Right lobe of liver (tissue), 4 donors: ENCODE measurements around the gene ZRANB1.

ENCODE experiments used
- POLR2A ChIP-seq: fragments of 450-650 bp; IDR thresholded peaks from one replicate; pipeline ENCODE4 v1.6.1; 2017; ENCODE audit warnings: antibody characterized with exemption, mild to moderate bottlenecking
- TF ChIP-seq, protein P1 (sequence below), 4 donors: fragments of 200-600 bp in 3 of 4; fragments of 450-650 bp in 1 of 4; IDR thresholded peaks; one replicate each; pipeline versions ENCODE4 v1.5.1 to v1.8.0; 2016 to 2022; ENCODE audit warnings: antibody characterized with exemption in 4 of 4, mild to moderate bottlenecking in 2 of 4
- donor health status: DM: no; HTN: no; CAD: no.
- donor health status: DM: no; HTN: no; CAD: no.
- donor health status: DM: no; HTN: yes; CAD: no.

DNA sequence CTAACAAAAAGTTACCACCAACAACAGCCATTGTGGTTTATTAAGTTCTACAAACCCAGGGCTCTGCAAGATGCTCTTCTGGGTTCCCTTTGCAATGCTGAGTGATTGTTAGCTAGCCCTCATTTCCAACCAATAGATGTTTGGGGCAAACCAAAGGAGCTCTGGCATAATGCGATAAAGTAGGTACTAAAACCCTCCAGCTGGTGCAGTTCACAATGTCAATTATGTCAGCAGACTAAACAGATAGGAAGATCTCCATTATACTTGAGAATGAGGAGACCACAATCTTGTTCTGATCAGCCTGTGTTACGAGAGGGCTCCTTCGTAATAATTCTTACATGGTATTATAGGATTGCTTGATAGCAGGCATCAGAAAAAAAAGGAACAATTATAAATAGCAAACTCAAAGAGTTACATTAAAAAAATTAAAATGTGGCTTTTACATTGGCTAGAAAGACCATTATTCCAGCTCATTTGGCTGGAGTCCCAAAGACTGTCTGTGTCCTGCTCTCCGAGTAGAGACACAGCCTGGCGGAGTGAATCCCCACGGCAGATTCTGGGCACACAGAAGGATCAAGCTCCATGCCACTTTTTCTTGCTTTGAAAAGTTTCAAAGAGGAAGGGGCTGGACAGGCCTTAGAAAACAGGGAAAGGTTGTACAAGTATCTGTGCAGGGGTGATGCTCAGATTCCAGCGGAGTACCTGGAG is 93.8 kb downstream of the ZRANB1 start:
- TF ChIP-seq, protein P1, sequence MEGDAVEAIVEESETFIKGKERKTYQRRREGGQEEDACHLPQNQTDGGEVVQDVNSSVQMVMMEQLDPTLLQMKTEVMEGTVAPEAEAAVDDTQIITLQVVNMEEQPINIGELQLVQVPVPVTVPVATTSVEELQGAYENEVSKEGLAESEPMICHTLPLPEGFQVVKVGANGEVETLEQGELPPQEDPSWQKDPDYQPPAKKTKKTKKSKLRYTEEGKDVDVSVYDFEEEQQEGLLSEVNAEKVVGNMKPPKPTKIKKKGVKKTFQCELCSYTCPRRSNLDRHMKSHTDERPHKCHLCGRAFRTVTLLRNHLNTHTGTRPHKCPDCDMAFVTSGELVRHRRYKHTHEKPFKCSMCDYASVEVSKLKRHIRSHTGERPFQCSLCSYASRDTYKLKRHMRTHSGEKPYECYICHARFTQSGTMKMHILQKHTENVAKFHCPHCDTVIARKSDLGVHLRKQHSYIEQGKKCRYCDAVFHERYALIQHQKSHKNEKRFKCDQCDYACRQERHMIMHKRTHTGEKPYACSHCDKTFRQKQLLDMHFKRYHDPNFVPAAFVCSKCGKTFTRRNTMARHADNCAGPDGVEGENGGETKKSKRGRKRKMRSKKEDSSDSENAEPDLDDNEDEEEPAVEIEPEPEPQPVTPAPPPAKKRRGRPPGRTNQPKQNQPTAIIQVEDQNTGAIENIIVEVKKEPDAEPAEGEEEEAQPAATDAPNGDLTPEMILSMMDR (IDR thresholded peaks at IDR 0.05) = no peak
- no peak for TF ChIP-seq POLR2A
